ENCODE data around the gene RLBP1.

- no peak for TF ChIP-seq CTCF (IDR thresholded peaks at IDR 0.05; ENCODE audit: borderline replicate concordance, extremely low read depth, low read length, poor library complexity, severe bottlenecking)
- TF ChIP-seq EZH2 (IDR thresholded peaks at IDR 0.05; ENCODE audit: borderline replicate concordance, low read depth, low read length, severe bottlenecking) = no peak
Observed at GRCh38 chr15:89217031-89217430, 4.3 kb downstream of the RLBP1 start.
